Endodermal cell (in vitro differentiated cells): ENCODE results near the gene KIF5C. TPM values are rescaled to one million over a fixed set of nuclear protein-coding genes. Genes with fewer than 3 reads are reported as not detected.

Experiments used
- DNase-seq: peaks from one replicate; pipeline ENCODE4 v3.0.0-alpha.2; 2017
- H3K27ac ChIP-seq: 2 replicates; pipeline ENCODE4 v1.5.1; 2013; ENCODE audit warnings: mild to moderate bottlenecking, low read depth, low read length, moderate library complexity
- H3K27me3 ChIP-seq: 2 replicates; pipeline ENCODE4 v1.6.1; 2013; ENCODE audit warnings: mild to moderate bottlenecking, low read length, moderate library complexity; ENCODE audit not compliant: insufficient read depth, control insufficient read depth, poor library complexity, severe bottlenecking
- H3K36me3 ChIP-seq: 2 replicates; pipeline ENCODE4 v1.7.0; 2013; ENCODE audit warnings: mild to moderate bottlenecking, low read length, moderate library complexity; ENCODE audit not compliant: control insufficient read depth, insufficient read depth
- H3K4me1 ChIP-seq: one replicate; pipeline ENCODE4 v1.7.0; 2013; ENCODE audit warnings: low read length; ENCODE audit not compliant: control insufficient read depth, insufficient read depth
- H3K4me3 ChIP-seq: 2 replicates; pipeline ENCODE4 v1.5.1; 2013; ENCODE audit warnings: mild to moderate bottlenecking, low read length, moderate library complexity
- H3K9ac ChIP-seq: 2 replicates; pipeline ENCODE4 v1.6.1; 2013; ENCODE audit warnings: mild to moderate bottlenecking, low read length, moderate library complexity; ENCODE audit not compliant: poor library complexity, severe bottlenecking; ENCODE audit errors: extremely low read depth
- H3K9me3 ChIP-seq: 2 replicates; pipeline ENCODE4 v1.6.1; 2013; ENCODE audit warnings: mild to moderate bottlenecking, low read length, moderate library complexity; ENCODE audit not compliant: control insufficient read depth
- H3K27ac Mint-ChIP-seq: 2 replicates; pipeline ENCODE4 v1.8.0; 2020; ENCODE audit warnings: mixed read lengths
- H3K27me3 Mint-ChIP-seq: 2 replicates; pipeline ENCODE4 v1.8.0; 2021; ENCODE audit warnings: mild to moderate bottlenecking, mixed read lengths; ENCODE audit not compliant: insufficient read depth
- H3K36me3 Mint-ChIP-seq: 2 replicates; pipeline ENCODE4 v1.8.0; 2020; ENCODE audit warnings: low read depth, mixed read lengths
- H3K4me1 Mint-ChIP-seq: 2 replicates; pipeline ENCODE4 v1.8.0; 2020; ENCODE audit warnings: mixed read lengths
- H3K4me3 Mint-ChIP-seq: 2 replicates; pipeline ENCODE4 v1.8.0; 2020; ENCODE audit warnings: mild to moderate bottlenecking, moderate library complexity, mixed read lengths
- H3K9me3 Mint-ChIP-seq: 2 replicates; pipeline ENCODE4 v1.8.0; 2020; ENCODE audit warnings: mild to moderate bottlenecking, mixed read lengths
- WGBS, 2 experiments: methylation state at CpG; one replicate each; pipeline versions ENCODE4 v1.1.5 to v1.1.7; 2013; ENCODE audit warnings: missing lambda C conversion rate in 2 of 2, mixed read lengths in 1 of 2; ENCODE audit not compliant: insufficient coverage in 1 of 2, insufficient read length in 1 of 2; 5-methylcytosine and 5-hydroxymethylcytosine counted together
- total RNA-seq, 2 donors: library from RNA; stranded (reverse); fragmentation: NEBNext Ultra II Directional in 1 of 2; extraction: Animal tissue kit (Norgen Biotek cat#: 25700) in 1 of 2; gene quantifications; 2 replicates in 1 of 2; 3 replicates in 1 of 2; pipeline ENCODE4 v1.2.1, GENCODE V29; 2021
- TF ChIP-seq, protein P1 (sequence below): fragments of 200-600 bp; sonication (generic); conservative IDR thresholded peaks from 2 replicates; pipeline ENCODE4 v1.5.0; 2021; ENCODE audit warnings: antibody characterized with exemption, mild to moderate bottlenecking

Gene KIF5C
- total RNA-seq, 2 donors from 2014 or later = 39.1 to 41.9 TPM

DNA sequence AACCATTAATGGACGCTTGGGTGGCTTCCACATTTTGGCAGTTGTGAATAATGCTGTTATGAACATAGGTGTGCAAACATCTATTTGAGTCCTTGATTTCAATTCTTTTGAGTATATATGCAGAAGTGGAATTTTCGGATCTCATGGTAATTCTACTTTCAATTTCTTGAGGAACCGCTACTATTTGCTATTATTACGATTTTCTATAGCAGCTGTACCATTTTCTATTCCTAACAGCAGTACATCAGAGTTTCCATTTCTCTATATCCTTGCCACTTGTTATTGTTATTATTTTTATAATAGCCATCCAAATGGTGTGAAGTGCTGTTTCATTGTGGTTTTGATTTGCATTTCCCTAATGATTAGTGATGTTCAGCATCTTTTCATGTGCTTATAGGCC is 69.5 kb downstream of the KIF5C start:
- H3K4me1 ChIP-seq = no peaks in the 10 kb centered on the region
- 93 to 100% methylated on average over 1 to 4 of the region's 4 CpGs for WGBS, 2 experiments
- no peak overlapping the region for H3K9ac ChIP-seq
- TF ChIP-seq, protein P1, sequence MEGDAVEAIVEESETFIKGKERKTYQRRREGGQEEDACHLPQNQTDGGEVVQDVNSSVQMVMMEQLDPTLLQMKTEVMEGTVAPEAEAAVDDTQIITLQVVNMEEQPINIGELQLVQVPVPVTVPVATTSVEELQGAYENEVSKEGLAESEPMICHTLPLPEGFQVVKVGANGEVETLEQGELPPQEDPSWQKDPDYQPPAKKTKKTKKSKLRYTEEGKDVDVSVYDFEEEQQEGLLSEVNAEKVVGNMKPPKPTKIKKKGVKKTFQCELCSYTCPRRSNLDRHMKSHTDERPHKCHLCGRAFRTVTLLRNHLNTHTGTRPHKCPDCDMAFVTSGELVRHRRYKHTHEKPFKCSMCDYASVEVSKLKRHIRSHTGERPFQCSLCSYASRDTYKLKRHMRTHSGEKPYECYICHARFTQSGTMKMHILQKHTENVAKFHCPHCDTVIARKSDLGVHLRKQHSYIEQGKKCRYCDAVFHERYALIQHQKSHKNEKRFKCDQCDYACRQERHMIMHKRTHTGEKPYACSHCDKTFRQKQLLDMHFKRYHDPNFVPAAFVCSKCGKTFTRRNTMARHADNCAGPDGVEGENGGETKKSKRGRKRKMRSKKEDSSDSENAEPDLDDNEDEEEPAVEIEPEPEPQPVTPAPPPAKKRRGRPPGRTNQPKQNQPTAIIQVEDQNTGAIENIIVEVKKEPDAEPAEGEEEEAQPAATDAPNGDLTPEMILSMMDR = no peak
- H3K36me3 Mint-ChIP-seq = peaks cover 59% of the 10 kb centered on the region
- no peak overlapping the region for H3K4me3 ChIP-seq
- DNase-seq = no peak
- peaks cover 6% of the 10 kb centered on the region for H3K9me3 Mint-ChIP-seq
- no peaks in the 10 kb centered on the region for H3K4me1 Mint-ChIP-seq
- H3K27ac Mint-ChIP-seq = no peak overlapping the region
- peaks cover 93% of the 10 kb centered on the region for H3K27me3 ChIP-seq
- peaks cover 42% of the 10 kb centered on the region for H3K27me3 Mint-ChIP-seq
- H3K4me3 Mint-ChIP-seq = no peak overlapping the region
- peaks cover 42% of the 10 kb centered on the region for H3K36me3 ChIP-seq
- H3K9me3 ChIP-seq = peaks cover 18% of the 10 kb centered on the region
- no peak overlapping the region for H3K27ac ChIP-seq

DNA sequence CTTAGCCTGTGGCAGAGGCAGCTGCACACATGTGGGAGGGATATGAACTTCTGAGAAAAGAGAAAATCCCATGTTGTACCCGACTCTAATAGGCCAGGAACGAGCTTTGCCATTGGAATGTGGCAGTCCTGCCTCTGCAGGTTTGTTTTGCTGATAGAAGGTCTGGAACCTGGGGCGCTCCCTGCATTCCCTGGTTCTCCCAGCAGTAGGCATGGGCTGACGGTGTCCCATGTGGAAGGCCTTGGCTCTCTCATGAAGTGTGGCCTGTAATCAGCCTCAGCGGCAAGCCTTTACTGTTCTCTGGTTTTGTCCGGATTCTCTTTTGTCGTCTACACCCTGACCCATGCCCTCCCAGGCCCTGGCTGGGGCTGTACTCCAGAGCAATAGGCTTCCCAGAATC is 72.3 kb downstream of the KIF5C start:
- Mint-ChIP-seq H3K27ac (no peak overlapping the region), H3K27me3 (peaks cover 49% of the 10 kb centered on the region), H3K9me3 (peaks cover 6% of the 10 kb centered on the region), H3K4me1 (no peaks in the 10 kb centered on the region), H3K4me3 (no peak overlapping the region), H3K36me3 (peaks cover 70% of the 10 kb centered on the region)
- peaks cover 72% of the 10 kb centered on the region for H3K27me3 ChIP-seq
- H3K27ac ChIP-seq = no peak overlapping the region
- H3K36me3 ChIP-seq = peaks cover 54% of the 10 kb centered on the region
- WGBS, 2 experiments = 96 to 97% methylated on average over 5 to 7 of the region's 7 CpGs
- H3K9me3 ChIP-seq = peaks cover 18% of the 10 kb centered on the region
- no peak for DNase-seq
- TF ChIP-seq, protein P1 = no peak
- no peak overlapping the region for H3K9ac ChIP-seq
- no peaks in the 10 kb centered on the region for H3K4me1 ChIP-seq
- H3K4me3 ChIP-seq = no peak overlapping the region

DNA sequence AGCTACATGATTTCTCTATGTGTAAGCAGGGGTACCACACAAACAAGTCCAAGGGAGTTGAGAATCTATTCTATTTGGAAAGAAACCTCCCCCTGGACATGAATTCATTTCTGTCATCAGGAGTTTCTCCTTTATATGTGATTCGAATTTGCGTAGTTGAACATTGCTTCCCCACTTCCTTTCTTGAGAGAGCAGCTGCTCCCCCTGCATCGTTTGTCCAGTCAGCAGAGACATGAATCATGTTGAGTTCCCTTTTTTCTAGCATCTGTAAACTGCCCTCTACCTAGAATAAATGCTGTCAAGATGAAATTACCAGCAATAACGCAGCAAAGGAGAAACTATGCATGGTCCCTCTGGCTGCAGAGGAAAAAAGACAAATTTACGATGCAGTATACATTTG is 73.8 kb downstream of the KIF5C start:
- WGBS, 2 experiments = 91 to 98% methylated on average over 5 of the region's 5 CpGs

More for the DNA sequence above, 73.8 kb downstream of the KIF5C start:
- Histone ChIP-seq H3K4me1 (no peaks in the 10 kb centered on the region), H3K27me3 (peaks cover 57% of the 10 kb centered on the region), H3K9ac (no peak overlapping the region), H3K9me3 (peaks cover 18% of the 10 kb centered on the region), H3K36me3 (peaks cover 56% of the 10 kb centered on the region), H3K4me3 (no peak overlapping the region), H3K27ac (no peak overlapping the region)
- no peak for DNase-seq
- Mint-ChIP-seq H3K27me3 (peaks cover 49% of the 10 kb centered on the region), H3K9me3 (peaks cover 6% of the 10 kb centered on the region), H3K4me1 (no peaks in the 10 kb centered on the region), H3K36me3 (peaks cover 62% of the 10 kb centered on the region), H3K4me3 (no peak overlapping the region), H3K27ac (no peak overlapping the region)
- TF ChIP-seq, protein P1 = no peak
